Mesendoderm (in vitro differentiated cells): Measurements from ENCODE around the gene TEX35. TPM values are rescaled to one million over a fixed set of nuclear protein-coding genes. Genes with fewer than 3 reads are reported as not detected.

ENCODE experiments used
- DNase-seq: peaks from one replicate; pipeline ENCODE4 v3.0.0; 2013
- H2AK5ac ChIP-seq: 2 replicates; pipeline ENCODE4 v1.6.1; 2013; ENCODE audit warnings: low read length, inconsistent platforms
- H2BK120ac ChIP-seq: 2 replicates; pipeline ENCODE4 v1.6.1; 2013; ENCODE audit warnings: low read depth, mild to moderate bottlenecking, low read length, moderate library complexity, mixed read lengths
- H2BK15ac ChIP-seq: replicated peaks from 2 replicates; pipeline ENCODE4 v1.6.1; 2013; ENCODE audit warnings: low read depth, mild to moderate bottlenecking, moderate library complexity
- H2BK5ac ChIP-seq: 2 replicates; pipeline ENCODE4 v1.6.1; 2013; ENCODE audit warnings: low read length, inconsistent platforms
- H3K18ac ChIP-seq: 2 replicates; pipeline ENCODE4 v1.6.1; 2013; ENCODE audit warnings: mild to moderate bottlenecking, low read length, mixed read lengths
- H3K23ac ChIP-seq: one replicate; pipeline ENCODE4 v1.6.1; 2013; ENCODE audit warnings: low read length
- H3K27ac ChIP-seq: 2 replicates; pipeline ENCODE4 v1.5.1; 2013; ENCODE audit warnings: low read depth, mild to moderate bottlenecking, inconsistent platforms, low read length, moderate library complexity
- H3K27me3 ChIP-seq: 2 replicates; pipeline ENCODE4 v1.6.1; 2013; ENCODE audit warnings: low read length, control low read depth, mild to moderate bottlenecking, inconsistent platforms; ENCODE audit not compliant: insufficient read depth, poor library complexity
- H3K36me3 ChIP-seq: 2 replicates; pipeline ENCODE4 v1.6.1; 2013; ENCODE audit warnings: low read length, inconsistent platforms; ENCODE audit not compliant: control insufficient read depth, insufficient read depth
- H3K4ac ChIP-seq: one replicate; pipeline ENCODE4 v1.6.1; 2013; ENCODE audit warnings: low read depth, mild to moderate bottlenecking, low read length, moderate library complexity
- H3K4me1 ChIP-seq: 2 replicates; pipeline ENCODE4 v1.6.1; 2013; ENCODE audit warnings: low read depth, low read length, inconsistent platforms; ENCODE audit not compliant: control insufficient read depth
- H3K4me2 ChIP-seq: 2 replicates; pipeline ENCODE4 v1.6.1; 2013; ENCODE audit warnings: low read length
- H3K4me3 ChIP-seq: 2 replicates; pipeline ENCODE4 v1.5.1; 2013; ENCODE audit warnings: mild to moderate bottlenecking, low read length
- H3K56ac ChIP-seq: one replicate; pipeline ENCODE4 v1.6.1; 2013; ENCODE audit warnings: low read length
- H3K79me1 ChIP-seq: 2 replicates; pipeline ENCODE4 v1.6.1; 2013; ENCODE audit warnings: low read length, inconsistent platforms
- H3K79me2 ChIP-seq: 2 replicates; pipeline ENCODE4 v1.6.1; 2013; ENCODE audit warnings: mild to moderate bottlenecking, low read length; ENCODE audit not compliant: control insufficient read depth, insufficient read depth
- H3K9ac ChIP-seq: 2 replicates; pipeline ENCODE4 v1.6.1; 2013; ENCODE audit warnings: low read length, inconsistent platforms
- H4K5ac ChIP-seq: one replicate; pipeline ENCODE4 v1.6.1; 2013; ENCODE audit warnings: low read length
- H4K8ac ChIP-seq: one replicate; pipeline ENCODE4 v1.6.1; 2013; ENCODE audit warnings: low read depth, mild to moderate bottlenecking, control low read depth, low read length, moderate library complexity
- WGBS: extraction: QIAGEN DNeasy Blood & Tissue Kit; methylation state at CpG from one replicate; pipeline ENCODE4 v1.1.7; 2013; ENCODE audit warnings: low lambda C conversion rate, missing lambda C conversion rate; ENCODE audit not compliant: insufficient coverage; ENCODE audit errors: extremely low coverage; 5-methylcytosine and 5-hydroxymethylcytosine counted together
- polyA plus RNA-seq, 2 experiments: library from polyadenylated mRNA; stranded (reverse); fragments of 200-250 nt; gene quantifications; one replicate each; pipeline ENCODE4 v1.2.3, GENCODE V29; 2013

TEX35 gene
- polyA plus RNA-seq (2013, experiment 1 of 2), result not detected
- polyA plus RNA-seq (2013, experiment 2 of 2), result not detected

DNA sequence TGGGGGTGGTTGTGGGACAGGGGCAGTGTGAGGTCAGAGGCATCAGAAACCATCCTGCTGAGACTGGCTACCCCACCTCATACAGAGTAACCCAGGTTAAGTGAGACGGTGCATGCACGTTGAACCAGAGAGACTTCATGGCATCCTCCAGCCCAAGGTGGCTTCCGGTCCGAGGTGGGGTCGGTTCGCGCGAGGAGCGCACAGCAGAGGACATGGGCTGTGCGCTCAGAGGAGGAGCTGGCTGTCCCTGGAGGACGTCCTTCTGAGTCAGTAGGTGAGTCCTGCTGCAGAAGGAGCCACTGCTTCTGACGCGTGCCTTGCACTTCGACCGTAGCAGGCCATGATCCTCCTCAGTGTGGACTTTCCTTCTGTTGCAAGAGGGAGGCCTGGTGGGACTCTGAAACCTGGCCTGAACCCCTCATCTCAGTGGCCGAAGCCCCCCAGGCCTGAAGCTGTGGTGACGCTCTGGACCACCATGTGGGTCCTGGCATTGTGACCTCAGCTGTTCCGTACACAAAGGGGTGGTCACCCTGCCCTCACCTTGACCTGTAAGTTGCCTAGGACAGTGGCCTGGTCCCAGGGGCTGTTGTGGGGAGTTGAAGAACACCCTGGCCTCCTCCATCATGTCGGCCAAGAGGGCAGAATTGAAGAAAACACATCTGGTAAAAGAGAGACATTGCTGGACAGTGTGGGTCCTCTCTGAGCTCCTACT lies at the start of gene TEX35:
TEX35 (plus strand) TSS at position 544 of the 712 bp plus-strand sequence; CDS start at position 624, 80 bp downstream.
- Histone ChIP-seq H3K4me1 (no peaks in the 10 kb centered on the region), H3K9ac (no peak within 1 kb of the TSS), H3K18ac (no peak within 1 kb of the TSS), H3K79me2 (no peaks in the 10 kb centered on the region), H3K27me3 (no peaks in the 10 kb centered on the region), H3K27ac (no peak within 1 kb of the TSS), H2BK15ac (no peak within 1 kb of the TSS), H3K36me3 (no peaks in the 10 kb centered on the region), H4K5ac (no peak within 1 kb of the TSS), H3K4ac (no peak within 1 kb of the TSS), H3K79me1 (no peaks in the 10 kb centered on the region), H3K23ac (no peak within 1 kb of the TSS), H4K8ac (no peak within 1 kb of the TSS), H3K4me2 (no peak within 1 kb of the TSS), H3K56ac (no peak within 1 kb of the TSS), H3K4me3 (no peak within 1 kb of the TSS), H2AK5ac (no peak within 1 kb of the TSS), H2BK5ac (no peak within 1 kb of the TSS), H2BK120ac (no peak within 1 kb of the TSS)
- no peak for DNase-seq
- no CpG with 5 or more reads among the region's 19 CpGs for WGBS

DNA sequence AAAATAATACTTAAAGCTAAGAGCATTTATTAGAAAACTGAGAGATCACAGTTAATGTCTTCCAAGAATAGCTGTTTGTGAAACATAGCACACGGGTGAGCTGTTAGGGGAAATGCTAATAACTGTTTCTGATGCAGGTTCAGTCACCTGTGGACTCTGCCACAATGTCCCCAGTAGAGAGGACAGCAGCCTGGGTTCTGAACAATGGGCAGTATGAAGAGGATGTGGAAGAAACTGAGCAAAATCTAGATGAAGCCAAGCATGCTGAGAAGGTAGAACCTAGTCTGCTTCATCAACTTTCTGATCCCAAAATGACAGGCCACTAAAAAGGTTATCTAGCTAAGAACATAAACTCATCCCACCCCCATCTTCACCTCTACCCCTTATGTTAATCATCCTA lies 48.8 kb upstream of the TEX35 start:
- no CpG with 5 or more reads among the region's 1 CpG for WGBS

DNA sequence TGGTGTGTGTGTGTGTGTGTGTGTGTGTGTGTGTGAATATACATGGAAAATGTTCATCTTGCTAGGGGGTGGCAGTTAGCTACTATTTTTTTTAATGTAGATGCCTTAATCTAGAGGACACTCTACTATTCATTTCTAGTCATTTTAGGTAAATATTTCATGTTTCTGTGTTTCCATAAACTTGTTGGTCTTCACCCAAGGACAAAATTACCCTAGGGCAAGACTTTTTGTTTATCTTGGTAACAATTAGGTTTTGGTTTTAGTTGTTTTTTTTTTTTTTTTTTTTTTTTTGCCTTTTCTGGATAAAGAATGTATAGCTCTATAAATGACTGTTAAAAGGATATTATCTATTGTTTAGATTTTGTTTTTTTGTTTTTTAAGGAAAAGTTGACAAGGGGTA lies 48.3 kb upstream of the TEX35 start:
- Histone ChIP-seq H3K56ac (no peak overlapping the region), H3K79me1 (no peaks in the 10 kb centered on the region), H3K18ac (no peak overlapping the region), H3K79me2 (no peaks in the 10 kb centered on the region), H2BK15ac (no peak overlapping the region), H2AK5ac (no peak overlapping the region), H2BK120ac (no peak overlapping the region), H4K5ac (no peak overlapping the region), H3K23ac (no peak overlapping the region), H4K8ac (no peak overlapping the region), H3K36me3 (no peaks in the 10 kb centered on the region), H2BK5ac (no peak overlapping the region), H3K27me3 (no peaks in the 10 kb centered on the region), H3K4me2 (no peak overlapping the region), H3K27ac (no peak overlapping the region), H3K4ac (no peak overlapping the region), H3K4me1 (no peaks in the 10 kb centered on the region), H3K9ac (no peak overlapping the region), H3K4me3 (no peak overlapping the region)
- DNase-seq, result no peak

More for the DNA sequence above, 48.8 kb upstream of the TEX35 start:
- Histone ChIP-seq H3K27me3 (no peaks in the 10 kb centered on the region), H3K4ac (no peak overlapping the region), H3K18ac (no peak overlapping the region), H3K27ac (no peak overlapping the region), H2BK15ac (no peak overlapping the region), H3K23ac (no peak overlapping the region), H2AK5ac (no peak overlapping the region), H3K4me2 (no peak overlapping the region), H2BK5ac (no peak overlapping the region), H3K36me3 (no peaks in the 10 kb centered on the region), H3K4me1 (no peaks in the 10 kb centered on the region), H3K56ac (no peak overlapping the region), H4K8ac (no peak overlapping the region), H3K79me1 (no peaks in the 10 kb centered on the region), H3K9ac (no peak overlapping the region), H3K79me2 (no peaks in the 10 kb centered on the region), H4K5ac (no peak overlapping the region), H2BK120ac (no peak overlapping the region), H3K4me3 (no peak overlapping the region)
- DNase-seq, result no peak

DNA sequence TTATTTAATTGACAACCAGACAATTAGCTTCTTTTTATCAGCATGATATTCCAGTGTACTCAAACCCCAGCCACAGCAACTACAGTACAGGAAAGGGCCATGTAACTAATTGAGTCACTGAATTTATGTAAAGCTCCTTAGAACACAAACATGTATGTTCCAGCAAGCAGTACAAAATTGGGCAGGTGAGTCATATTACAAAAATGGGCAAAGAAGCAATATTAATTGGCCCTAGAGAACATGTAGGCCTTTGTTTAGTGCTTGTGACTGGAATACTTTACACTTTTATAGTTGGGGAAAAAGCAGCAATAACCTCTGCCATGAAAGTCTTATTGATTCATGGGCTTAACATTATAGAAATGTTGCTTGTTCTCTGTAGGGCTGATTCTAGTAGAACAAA lies 47.9 kb upstream of the TEX35 start:
- Histone ChIP-seq H3K4me1 (no peaks in the 10 kb centered on the region), H3K4me2 (no peak overlapping the region), H3K23ac (no peak overlapping the region), H3K79me2 (no peaks in the 10 kb centered on the region), H3K18ac (no peak overlapping the region), H3K36me3 (no peaks in the 10 kb centered on the region), H3K56ac (no peak overlapping the region), H3K4ac (no peak overlapping the region), H3K27ac (no peak overlapping the region), H2AK5ac (no peak overlapping the region), H2BK120ac (no peak overlapping the region), H3K27me3 (no peaks in the 10 kb centered on the region), H3K79me1 (no peaks in the 10 kb centered on the region), H3K9ac (no peak overlapping the region), H4K8ac (no peak overlapping the region), H2BK15ac (no peak overlapping the region), H4K5ac (no peak overlapping the region), H3K4me3 (no peak overlapping the region), H2BK5ac (no peak overlapping the region)
- DNase-seq, result no peak

DNA sequence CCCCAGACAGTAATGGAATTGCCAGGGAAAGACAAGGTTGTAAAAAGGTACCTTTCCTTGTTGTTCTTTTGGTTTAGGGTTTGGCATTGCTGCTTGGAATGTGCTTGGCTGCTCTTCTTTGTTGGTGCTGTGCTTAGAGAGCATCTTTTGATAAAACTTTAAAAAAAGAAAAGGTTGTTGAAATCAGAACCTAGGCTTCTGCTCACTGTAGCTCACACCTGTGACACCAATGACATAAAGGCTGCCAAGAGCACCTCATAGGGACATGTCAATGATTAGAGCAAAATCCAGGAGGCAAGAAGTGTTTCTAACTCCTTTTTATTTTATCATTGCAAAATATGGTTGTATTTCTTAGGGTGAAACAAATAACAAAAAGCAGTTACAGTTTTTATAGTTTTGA lies 45.1 kb upstream of the TEX35 start:
- no peak for DNase-seq
- H2AK5ac ChIP-seq, result no peak overlapping the region
- no peak overlapping the region for H3K4me2 ChIP-seq
- H2BK5ac ChIP-seq, result no peak overlapping the region
- H4K8ac ChIP-seq, result no peak overlapping the region
- no peak overlapping the region for H3K23ac ChIP-seq
- H3K9ac ChIP-seq, result no peak overlapping the region
- no peak overlapping the region for H3K4me3 ChIP-seq
- H3K79me1 ChIP-seq, result no peaks in the 10 kb centered on the region
- no peak overlapping the region for H2BK15ac ChIP-seq
- H3K27ac ChIP-seq, result no peak overlapping the region
- H3K4me1 ChIP-seq, result no peaks in the 10 kb centered on the region
- no peak overlapping the region for H3K4ac ChIP-seq
- no peaks in the 10 kb centered on the region for H3K27me3 ChIP-seq
- no peak overlapping the region for H3K56ac ChIP-seq
- no peak overlapping the region for H2BK120ac ChIP-seq
- H4K5ac ChIP-seq, result no peak overlapping the region
- H3K18ac ChIP-seq, result no peak overlapping the region
- no peaks in the 10 kb centered on the region for H3K36me3 ChIP-seq
- no peaks in the 10 kb centered on the region for H3K79me2 ChIP-seq

DNA sequence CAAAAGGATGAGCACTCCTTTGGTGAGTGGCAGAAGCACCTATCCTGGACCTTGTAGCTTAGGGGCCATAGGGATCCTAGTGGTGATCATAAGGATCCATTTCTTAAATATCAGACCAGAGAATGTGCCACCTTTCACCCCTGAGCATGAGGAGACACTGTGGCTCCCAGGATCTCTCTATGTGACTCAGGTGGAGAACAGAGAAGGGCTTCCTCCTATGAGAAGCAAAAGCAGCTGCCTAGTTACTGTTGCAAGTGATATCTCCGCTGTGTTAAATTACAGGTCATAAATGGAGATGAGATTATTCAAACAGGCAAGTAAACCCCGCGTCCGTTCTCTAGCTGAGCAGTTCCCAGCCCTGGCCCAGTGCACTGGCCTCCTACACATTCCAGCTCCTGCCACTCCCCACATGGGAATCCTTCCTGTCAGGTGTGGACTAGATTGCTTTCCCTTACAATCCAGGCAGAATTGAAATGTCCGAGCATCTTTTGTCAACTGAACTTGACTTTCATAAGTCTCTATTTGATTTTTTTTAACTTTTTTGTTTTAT lies 42.4 kb upstream of the TEX35 start:
- H3K4me1 ChIP-seq, result no peaks in the 10 kb centered on the region
- WGBS, result no CpG with 5 or more reads among the region's 5 CpGs
- no peak overlapping the region for H4K8ac ChIP-seq
- H2AK5ac ChIP-seq, result no peak overlapping the region
- no peak overlapping the region for H3K4ac ChIP-seq
- H3K23ac ChIP-seq, result no peak overlapping the region
- no peak overlapping the region for H2BK5ac ChIP-seq
- H3K4me2 ChIP-seq, result no peak overlapping the region
- no peak overlapping the region for H3K56ac ChIP-seq
- no peaks in the 10 kb centered on the region for H3K27me3 ChIP-seq
- DNase-seq, result peak; percentile 56
- H4K5ac ChIP-seq, result no peak overlapping the region
- H3K79me2 ChIP-seq, result no peaks in the 10 kb centered on the region
- no peak overlapping the region for H2BK15ac ChIP-seq
- H3K36me3 ChIP-seq, result no peaks in the 10 kb centered on the region
- H2BK120ac ChIP-seq, result no peak overlapping the region
- no peaks in the 10 kb centered on the region for H3K79me1 ChIP-seq
- no peak overlapping the region for H3K18ac ChIP-seq
- no peak overlapping the region for H3K27ac ChIP-seq
- no peak overlapping the region for H3K9ac ChIP-seq
- H3K4me3 ChIP-seq, result no peak overlapping the region
